GM18907 (cell line): ENCODE results near the gene KCNH5.

Source experiments
- ATAC-seq: cut with Tn5 transposase; IDR thresholded peaks from one replicate; pipeline ENCODE4 v1.9.1; 2021; ENCODE audit warnings: mild to moderate bottlenecking, moderate library complexity; ENCODE audit not compliant: unreplicated experiment

KCNH5 gene, protein sequence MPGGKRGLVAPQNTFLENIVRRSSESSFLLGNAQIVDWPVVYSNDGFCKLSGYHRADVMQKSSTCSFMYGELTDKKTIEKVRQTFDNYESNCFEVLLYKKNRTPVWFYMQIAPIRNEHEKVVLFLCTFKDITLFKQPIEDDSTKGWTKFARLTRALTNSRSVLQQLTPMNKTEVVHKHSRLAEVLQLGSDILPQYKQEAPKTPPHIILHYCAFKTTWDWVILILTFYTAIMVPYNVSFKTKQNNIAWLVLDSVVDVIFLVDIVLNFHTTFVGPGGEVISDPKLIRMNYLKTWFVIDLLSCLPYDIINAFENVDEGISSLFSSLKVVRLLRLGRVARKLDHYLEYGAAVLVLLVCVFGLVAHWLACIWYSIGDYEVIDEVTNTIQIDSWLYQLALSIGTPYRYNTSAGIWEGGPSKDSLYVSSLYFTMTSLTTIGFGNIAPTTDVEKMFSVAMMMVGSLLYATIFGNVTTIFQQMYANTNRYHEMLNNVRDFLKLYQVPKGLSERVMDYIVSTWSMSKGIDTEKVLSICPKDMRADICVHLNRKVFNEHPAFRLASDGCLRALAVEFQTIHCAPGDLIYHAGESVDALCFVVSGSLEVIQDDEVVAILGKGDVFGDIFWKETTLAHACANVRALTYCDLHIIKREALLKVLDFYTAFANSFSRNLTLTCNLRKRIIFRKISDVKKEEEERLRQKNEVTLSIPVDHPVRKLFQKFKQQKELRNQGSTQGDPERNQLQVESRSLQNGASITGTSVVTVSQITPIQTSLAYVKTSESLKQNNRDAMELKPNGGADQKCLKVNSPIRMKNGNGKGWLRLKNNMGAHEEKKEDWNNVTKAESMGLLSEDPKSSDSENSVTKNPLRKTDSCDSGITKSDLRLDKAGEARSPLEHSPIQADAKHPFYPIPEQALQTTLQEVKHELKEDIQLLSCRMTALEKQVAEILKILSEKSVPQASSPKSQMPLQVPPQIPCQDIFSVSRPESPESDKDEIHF

DNA sequence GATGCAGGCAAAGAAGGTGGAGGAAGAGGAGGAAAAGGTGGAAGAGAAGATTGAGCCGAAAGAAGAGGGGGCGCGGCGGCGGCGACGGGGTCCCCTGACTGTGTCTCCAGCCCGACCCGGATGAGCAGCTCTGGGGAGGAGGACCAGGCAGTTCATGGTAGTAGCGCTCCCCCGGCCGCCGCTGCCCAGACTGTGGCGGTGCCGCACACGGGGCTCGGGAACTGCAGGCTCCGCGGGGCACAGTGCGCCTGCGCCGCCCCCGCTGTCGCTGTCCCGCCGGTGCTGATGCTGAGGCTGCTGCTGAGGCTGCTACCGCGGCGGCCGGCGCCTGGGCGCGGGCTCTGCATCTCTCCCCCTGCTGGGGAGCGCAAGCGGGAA is at the start of gene KCNH5:
TSS of gene KCNH5 (minus strand) at position 225 of the 378 bp plus-strand sequence. CDS start 272 bp downstream, outside the sequence.
- no peak for ATAC-seq

DNA sequence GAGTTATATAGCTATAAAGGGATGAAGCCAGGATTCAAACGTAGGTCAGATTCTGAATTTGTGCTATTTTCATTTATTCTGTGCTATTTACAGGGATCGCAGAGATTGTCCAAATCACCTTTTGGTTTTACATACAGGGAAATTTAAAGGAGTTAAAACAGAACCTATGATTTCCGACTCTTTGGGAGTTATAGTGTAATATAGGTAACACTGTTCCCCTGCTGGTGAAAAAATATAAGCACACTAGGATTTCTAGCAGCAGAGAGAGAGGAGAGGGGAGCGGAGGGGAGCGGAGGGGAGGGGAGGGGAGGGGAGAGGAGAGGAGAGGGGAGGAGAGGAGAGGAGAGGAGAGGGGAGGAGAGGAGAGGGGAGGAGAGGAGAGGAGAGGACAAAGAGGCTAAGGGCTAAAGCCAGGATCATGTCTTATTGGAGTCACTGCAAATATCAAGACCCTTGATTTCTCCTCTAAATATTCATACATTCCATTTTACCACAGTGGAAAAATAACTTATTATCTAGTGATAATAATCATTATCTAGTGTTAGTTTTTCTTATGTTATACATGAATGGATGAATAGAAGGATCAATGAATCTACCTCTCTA is 46.2 kb upstream of the KCNH5 start:
- no peak for ATAC-seq

DNA sequence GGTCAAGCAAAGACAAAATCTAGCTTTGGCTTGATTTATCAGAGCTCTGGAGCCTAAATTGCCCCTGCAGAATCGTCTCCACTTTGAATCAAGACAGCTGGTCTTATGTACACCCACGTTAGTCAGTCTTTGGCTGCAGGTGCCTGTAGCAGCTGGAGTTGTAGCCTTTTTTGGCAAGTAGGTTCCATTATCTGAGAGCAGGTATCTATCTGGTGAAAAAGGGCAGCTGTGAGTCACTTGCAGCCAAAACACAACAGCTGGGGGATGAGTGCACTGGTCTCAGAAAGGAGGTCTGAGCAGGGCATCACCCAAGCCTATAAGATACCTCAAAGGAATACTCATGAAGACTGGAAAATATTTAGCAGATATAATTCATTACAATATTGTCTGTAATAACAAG is 43.6 kb upstream of the KCNH5 start:
- no peak for ATAC-seq

DNA sequence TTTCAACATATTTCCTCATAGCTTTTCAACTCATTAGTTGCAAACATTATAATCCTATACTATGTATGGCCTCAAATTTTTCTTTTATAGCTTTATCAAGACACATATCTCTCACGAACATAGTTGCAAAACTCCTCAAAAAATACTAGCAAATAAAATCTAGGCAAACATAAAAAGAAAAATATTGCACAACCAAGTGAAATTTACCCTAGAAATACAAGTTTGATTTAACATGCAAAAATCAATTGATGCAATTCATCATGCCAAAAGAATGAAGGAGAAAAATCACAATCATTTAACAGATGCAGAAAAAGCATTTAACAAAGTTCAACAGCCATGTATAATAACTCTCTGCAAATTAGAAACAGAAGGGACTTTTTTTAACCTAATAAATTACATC is 33.3 kb upstream of the KCNH5 start:
- no peak for ATAC-seq

DNA sequence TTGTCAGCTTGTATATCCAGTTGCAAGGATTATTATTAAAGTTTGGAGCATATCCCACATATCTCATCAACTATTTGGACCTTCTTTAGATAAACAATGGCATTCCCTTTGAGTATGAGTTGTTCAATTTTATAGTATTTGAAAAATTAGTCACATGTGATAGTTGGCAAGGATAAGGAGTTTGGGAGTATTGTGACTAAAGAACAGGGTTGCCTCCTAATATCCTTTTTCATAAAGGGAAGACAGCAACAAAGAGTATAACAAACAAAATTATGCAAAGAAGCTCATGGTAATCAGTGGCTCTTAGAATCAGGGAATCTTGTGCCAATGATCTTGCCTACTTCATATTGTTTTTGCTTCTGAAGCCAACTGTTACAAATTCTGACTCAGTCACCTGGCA is 31.2 kb upstream of the KCNH5 start:
- no peak for ATAC-seq

DNA sequence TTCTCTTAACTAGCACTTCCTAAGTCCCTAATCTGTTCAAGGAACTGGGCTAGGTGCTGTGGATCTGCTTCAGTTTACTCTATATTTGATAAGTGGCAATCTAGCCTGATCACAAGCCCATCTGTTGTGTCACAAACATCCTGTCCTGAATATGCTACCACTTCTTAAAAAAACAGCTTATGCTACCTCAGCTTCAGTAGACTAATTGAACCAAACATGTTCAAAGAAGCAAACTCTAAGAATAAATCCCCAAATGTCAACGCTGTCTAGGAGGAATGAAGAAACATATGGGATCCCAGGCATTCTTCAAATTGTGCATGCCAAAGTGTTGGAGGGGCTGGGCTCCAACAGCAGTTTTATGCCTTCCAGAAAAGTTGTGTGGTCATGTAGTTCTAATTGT is 10.4 kb upstream of the KCNH5 start:
- ATAC-seq: no peak

DNA sequence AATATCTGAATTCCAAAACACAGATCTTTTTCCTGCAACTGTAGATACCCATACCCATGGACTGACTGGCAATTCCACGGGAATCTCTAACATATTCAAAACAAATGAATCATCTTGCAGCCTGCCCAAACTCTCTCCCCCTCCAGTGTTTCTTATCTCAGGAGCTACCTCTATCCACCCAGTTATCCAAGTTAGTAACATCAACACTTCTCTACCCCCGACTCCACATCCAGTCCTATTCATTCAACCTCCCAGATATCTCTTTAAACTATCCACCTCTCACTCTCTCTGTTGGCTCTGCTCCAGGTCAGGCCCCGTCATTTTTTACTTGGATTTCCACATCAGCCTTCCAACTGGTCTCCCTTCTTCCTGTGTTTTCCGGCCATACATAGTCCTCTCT is 6.7 kb upstream of the KCNH5 start:
- no peak for ATAC-seq

DNA sequence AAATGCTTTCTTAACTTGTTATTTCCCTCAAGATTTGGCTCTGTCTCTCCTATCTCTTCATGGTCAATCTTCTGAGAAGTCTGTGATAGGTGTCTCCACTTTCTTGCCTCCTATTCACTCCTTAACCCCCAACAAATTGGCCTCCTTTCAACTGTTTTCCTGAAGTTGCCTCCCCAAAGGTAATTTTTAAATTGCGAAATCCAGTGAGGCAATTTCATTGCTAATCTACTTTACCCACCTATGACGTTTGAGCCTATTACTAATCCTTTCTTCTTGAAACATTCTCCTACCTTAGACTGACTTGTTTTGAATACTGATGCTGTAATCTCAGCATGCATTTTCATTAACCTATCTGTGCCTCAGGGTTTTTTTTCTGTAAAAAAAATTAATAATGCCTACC is 6.0 kb upstream of the KCNH5 start:
- no peak for ATAC-seq

DNA sequence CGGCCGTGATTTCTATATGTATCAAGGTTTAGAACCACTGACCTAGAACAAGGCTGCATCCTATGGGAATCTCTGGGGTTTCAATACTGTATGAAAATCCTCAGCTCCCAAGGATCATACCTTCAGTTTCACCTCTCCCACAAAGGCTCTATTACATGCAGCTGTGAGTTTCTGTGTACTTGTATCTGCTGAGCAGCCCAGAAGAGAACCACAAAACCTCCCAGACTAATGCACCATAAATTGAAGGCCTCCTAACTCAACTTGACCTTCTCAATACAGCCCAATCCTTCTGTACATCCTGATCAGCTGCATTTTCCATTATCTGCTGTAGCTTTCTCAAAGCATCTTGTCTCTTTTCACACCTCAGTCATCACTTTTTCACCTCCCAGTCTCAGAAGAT is 5.4 kb upstream of the KCNH5 start:
- ATAC-seq: no peak

DNA sequence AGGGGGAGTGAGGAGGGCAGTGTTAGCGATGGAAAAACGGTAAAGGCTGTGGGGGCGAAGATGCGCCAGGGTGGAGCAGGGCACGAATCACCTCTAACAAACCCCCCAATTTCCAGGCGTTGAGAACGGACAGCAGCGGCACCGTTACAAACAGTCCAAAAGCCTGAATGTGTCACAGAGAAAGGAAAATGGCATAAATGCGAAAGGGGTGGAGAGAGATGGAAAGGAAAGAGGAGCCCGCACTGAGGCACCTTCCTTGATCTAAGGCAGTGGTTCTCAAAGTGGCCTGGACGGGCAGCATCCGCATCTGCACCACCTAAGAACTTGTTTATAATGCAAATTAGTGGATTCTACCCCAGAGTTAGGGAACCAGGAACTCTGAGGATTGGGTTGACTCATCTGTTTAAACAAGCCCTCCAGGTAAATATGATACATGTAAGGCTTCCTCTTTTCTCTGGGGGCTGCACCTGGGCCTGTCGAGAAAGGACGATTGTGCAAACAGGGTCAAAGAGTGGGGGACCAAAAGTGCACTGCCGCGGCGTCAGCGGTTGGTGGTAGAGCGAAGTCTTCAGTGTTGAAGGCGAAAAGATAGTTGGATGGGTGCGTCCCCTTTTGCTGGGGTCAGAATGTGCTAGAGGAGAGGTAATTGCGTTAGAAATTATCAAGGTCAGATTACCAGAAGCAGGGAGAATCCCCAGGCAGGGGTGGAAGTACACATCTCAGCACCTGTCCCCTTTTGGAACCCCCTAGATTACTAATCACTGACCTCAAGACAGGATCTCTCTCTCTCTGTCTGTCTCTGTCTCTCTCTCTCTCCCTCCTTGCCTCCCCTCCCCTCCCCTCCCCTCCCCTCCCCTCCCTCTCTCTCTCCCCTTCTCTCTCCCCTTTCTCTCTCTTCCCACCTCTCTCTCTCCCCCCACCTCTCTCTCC is 1.3 kb upstream of the KCNH5 start:
- no peak for ATAC-seq

DNA sequence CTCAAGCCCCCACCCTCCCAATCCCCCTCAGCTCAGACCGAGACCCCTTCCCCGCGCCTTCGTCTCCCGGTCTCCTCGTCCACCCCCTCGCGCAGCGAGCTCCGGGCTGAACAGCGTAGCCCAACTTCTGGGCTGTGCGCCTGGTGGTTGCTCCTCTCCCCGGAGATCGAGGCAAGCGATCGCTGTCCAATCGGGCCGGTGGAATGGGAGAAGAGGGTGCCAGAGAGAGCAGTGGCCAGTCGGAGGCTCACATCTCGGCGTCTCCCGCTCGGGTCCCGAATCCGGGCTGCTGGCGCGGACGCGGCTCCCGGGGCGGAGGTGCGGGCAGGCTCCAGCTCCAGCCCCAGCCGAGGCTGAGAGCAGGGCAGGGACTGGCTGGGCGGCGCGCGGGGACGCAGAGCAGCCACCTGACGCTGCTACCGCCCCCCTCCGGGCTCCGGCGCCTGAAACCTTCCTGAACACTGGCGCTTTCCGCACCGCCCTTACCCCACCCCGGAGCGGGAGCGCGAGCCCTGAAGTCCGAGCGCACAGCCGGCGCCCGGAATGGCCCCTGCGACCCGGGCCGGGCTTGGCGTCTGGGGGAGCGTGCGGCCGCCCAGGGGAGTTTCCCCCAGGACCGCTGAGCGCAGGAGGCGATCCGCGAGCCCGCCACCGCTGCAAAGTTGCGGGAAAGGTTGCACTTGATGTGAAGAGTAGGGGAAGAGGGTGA is 508 bp upstream of the KCNH5 start:
- ATAC-seq: no peak

DNA sequence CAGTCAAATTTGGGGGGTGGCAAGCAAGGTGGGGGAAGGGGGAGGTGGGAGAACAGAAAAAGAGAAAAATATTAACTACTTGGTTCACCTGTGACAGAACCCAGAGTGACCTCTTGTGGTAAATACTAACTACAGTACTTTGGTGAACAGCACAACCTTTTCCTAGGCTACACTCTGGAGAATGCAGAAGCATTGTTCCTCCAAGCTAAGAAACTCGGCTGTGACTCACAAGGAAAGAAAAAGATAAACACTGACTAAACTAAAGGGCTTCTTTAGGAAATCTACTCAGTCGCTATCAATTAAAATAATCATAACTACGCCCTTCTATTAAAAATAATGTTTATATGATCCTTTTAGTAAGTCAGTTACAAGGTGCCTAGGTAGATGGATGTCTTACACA is 5.4 kb downstream of the KCNH5 start:
- ATAC-seq: peak; percentile 45

DNA sequence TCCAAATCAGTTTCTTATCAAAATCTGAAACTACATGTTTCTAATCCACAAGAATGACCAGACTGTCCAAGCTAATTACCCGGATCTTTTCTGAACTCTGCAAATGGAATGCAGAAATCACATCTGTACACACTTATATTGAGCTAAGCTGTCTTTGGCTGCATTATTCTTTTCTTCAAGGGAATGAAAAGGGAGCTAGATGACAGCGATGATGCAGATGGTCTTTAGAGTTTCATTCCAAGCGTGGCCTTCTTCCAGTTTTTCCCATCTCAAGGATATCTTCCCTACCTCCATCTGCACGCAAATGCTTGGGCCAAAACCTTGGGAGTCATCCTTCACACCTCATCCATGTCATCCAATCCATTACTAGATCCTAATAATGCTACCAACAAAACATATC is 12.6 kb downstream of the KCNH5 start:
- no peak for ATAC-seq

DNA sequence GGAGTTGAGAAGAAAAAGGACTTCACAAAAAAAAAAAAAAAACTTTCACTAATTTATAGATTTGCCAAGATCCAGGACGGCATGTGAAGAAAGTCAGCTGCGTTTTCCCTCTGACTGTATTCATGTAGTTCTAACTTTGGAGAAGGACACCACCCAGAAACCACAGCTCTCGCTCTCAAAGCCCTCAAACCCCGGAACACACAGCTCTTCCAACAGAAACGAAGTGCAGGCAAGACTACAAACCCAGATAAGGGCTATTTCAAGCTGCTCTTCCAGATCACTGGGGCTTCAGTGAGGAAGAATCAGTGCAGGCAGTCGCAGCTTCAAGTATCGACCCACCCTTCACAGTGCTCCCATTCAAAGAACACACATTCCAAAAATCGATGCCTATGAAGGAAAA is 13.2 kb downstream of the KCNH5 start:
- no peak for ATAC-seq

DNA sequence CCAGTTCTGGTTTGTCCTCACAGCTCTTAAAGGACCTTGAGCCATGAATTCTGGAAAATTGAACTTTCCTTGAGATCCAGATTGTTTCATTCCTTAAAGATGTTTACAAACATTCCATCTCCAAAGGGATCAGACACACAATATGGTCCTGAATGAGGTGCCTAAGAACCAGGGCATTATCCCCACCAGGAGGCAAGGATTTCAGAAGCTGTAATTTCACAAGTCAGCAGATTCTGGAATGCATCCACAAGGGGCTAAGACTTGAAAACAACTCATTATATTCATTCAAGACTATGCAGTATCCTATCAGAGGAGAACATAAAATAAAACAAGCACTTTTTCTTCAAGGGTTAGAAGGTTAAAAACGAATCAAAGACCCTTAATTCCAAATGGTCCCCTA is 15.1 kb downstream of the KCNH5 start:
- no peak for ATAC-seq

DNA sequence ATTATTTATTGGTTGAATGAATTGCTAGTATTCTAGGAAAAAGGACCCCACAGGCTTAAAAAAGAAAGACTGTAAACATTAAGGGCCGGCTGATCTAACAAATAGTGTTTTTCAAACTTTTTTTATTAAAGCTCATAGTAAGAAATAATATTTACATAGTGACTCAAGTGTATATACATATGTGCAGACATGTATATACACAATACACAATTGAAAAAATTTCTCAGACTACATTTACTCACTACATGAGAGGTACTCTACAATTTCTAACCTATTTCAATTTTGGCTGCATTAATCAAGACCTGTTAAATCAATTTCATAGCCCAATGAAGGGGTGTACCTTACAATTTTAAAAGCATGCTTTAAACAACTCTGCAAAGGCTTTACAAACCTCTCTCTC is 17.5 kb downstream of the KCNH5 start:
- no peak for ATAC-seq

DNA sequence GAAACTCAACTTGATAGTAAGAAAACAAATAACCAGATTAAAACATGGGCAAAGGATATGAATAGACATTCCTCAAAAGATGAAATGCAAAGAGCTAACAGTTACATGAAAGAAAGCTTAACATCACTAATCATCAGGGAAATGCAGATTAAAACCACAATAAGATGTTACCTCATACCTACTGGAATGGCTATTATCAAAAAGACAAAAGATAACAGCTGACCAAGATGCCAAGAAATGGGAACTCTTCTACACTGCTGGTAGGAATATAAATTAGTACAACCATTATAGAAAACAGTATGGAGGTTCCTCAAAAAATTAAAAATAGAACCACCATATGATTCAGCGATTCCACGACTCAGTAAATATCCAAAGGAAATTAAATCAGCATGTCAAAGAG is 18.8 kb downstream of the KCNH5 start:
- ATAC-seq: no peak

DNA sequence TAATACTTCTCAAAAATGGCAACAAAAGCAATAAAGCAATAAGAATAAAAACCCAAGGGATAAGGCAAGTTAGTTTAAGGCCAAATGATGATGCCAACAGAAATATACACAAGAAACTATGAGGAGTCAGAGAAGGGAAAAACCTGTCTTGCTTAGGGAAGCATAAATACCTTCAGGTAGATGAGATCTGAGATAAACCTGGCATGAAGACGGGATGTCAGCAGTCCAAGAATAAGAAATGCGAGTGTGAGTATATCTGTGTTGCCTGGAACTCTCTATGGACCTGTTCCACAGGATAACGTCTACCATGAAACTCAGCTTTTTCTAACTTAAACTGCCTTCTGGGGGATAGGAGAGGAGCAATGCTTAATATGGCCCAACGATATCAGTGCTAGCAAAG is 30.6 kb downstream of the KCNH5 start:
- no peak for ATAC-seq

DNA sequence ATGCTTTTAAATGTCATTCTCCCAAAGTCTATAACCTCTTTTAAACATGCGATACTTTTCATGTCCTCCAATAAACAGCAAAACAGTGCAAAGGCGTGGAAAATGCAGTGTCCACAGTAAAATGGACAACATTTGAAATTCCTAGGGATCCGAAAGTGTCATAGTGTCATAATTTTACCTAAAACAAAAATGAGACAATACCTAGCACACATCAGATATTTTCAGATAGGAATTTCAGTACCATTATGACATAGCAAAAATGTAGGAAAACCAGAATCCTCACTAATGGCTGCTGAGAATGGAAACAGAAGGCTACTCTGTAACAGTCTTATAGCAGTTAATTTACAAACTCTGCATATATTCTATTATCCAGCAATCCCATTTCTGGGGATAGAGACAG is 33.1 kb downstream of the KCNH5 start:
- no peak for ATAC-seq

DNA sequence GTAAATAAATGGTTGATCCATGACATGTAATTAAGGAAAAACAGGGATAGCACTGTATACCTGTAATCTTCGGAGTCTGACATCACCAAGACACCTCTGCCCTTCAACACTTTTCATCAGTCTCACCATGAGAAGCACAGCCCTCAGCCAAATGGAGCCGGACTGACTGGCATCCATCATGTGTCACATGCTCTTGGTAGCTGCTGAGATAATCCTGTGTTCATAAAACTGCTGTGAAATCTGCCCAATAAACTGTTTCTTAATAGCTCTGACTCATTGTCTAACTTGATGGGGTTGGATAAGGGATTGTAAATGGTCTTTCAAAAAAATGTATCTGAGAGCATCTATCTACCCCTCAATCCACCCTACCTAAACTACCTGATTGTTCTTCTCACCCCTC is 33.6 kb downstream of the KCNH5 start:
- no peak for ATAC-seq
